Testis (tissue), 3 donors: ENCODE measurements around the gene MCUR1. TPM values are rescaled to one million over a fixed set of nuclear protein-coding genes. Genes with fewer than 3 reads are reported as not detected.
"Not testable (repeated sequence)": the region's sequence is repeated elsewhere in the genome, so short reads cannot be mapped to it uniquely, and the experiment has no call there.

ENCODE experiments used
- DNase-seq: peaks from one replicate; pipeline ENCODE4 v3.0.0-alpha.2; 2019
- H3K27ac ChIP-seq, 2 donors: fragments of 200-600 bp; sonication (generic); one replicate each; pipeline ENCODE4 v1.5.1; 2019
- H3K27me3 ChIP-seq: fragments of 200-600 bp; sonication (generic); one replicate; pipeline ENCODE4 v1.5.1; 2019
- H3K36me3 ChIP-seq: fragments of 200-600 bp; sonication (generic); one replicate; pipeline ENCODE4 v1.5.1; 2017; ENCODE audit warnings: low read depth; ENCODE audit errors: missing control alignments
- H3K4me1 ChIP-seq: fragments of 200-600 bp; sonication (generic); one replicate; pipeline ENCODE4 v1.5.1; 2019
- H3K4me3 ChIP-seq, 2 donors: fragments of 200-600 bp; sonication (generic); one replicate each; pipeline ENCODE4 v1.5.1; 2017 to 2019
- H3K9me3 ChIP-seq: fragments of 200-600 bp; sonication (generic); one replicate; pipeline ENCODE4 v1.5.1; 2017
- CTCF ChIP-seq, 3 experiments: fragments of 450-650 bp in 2 of 3; fragments of 200-600 bp in 1 of 3; sonication (generic) in 1 of 3; IDR thresholded peaks; one replicate each; pipeline ENCODE4 v1.5.1; 2016 to 2019; ENCODE audit warnings: antibody characterized with exemption in 3 of 3, mild to moderate bottlenecking in 2 of 3, moderate library complexity in 1 of 3
- POLR2A ChIP-seq: fragments of 450-650 bp; IDR thresholded peaks from one replicate; pipeline ENCODE4 v1.6.1; 2017; ENCODE audit warnings: antibody characterized with exemption, mild to moderate bottlenecking, moderate library complexity
- WGBS, 2 donors: methylation state at CpG; one replicate each; pipeline ENCODE4 v1.1.5; 2018; 5-methylcytosine and 5-hydroxymethylcytosine counted together
- intact Hi-C: fragments of 100-400 bp; cut with DNase I; formaldehyde crosslinking; loops from one replicate; pipeline ENCODE4 v1.15.1; 2023; ENCODE audit warnings: low total_unique reads
- polyA plus RNA-seq: library from polyadenylated mRNA; stranded (reverse); fragments of 350-450 nt; fragmentation: Illumina TruSeq; extraction: RNeasy Lipid Tissue Mini Kit (QIAGEN cat#74804); gene quantifications from one replicate; pipeline ENCODE4 v1.2.3, GENCODE V29; 2014; ENCODE audit warnings: low read depth, low replicate concordance; ENCODE audit not compliant: insufficient read depth
- total RNA-seq, 2 donors: library from RNA; depleted of rRNA; stranded (reverse); fragments of >200 nt; gene quantifications; one replicate each; pipeline ENCODE4 v1.2.3, GENCODE V29; 2016

Gene MCUR1
- total and polyA plus RNA-seq, 3 donors from 2014 or later, result 12.0 to 18.5 (median 12.8) TPM

GRCh38 chr6:13789746-13790145 is 24.6 kb downstream of the MCUR1 start:
- Histone ChIP-seq H3K27me3 (no peaks in the 10 kb centered on the region), H3K4me3 (no peak overlapping the region), H3K27ac (no peak overlapping the region), H3K4me1 (no peaks in the 10 kb centered on the region), H3K36me3 (no peaks in the 10 kb centered on the region), H3K9me3 (no peaks in the 10 kb centered on the region)
- DNase-seq, result no peak
- TF ChIP-seq POLR2A (no peak), CTCF (IDR thresholded peaks at IDR 0.05) (no peak)
- intact Hi-C loops, result no loop called here
- WGBS, 2 donors, result 83 to 92% methylated on average over 1 of the region's 1 CpG

DNA sequence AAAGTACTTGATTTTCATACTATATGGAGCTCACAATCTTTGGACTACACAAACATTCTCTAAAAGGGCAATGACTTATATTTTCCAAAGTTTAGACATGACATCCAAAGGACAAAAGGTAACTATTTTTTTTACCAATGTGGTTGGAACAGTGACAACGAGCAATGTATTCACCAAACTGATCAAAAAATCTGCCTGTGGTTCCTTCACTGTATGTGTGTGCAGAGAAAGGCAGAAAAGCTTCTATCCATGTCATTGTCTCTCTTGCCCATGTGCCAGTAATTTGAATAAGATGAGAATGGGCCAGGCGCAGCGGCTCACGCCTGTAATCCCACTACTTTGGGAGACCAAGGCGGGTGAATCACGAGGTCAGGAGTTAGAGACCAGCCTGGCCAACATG is 25.5 kb downstream of the MCUR1 start:
- no peak overlapping the region for H3K4me3 ChIP-seq
- H3K36me3 ChIP-seq, result no peaks in the 10 kb centered on the region
- TF ChIP-seq CTCF (IDR thresholded peaks at IDR 0.05), result no peak
- TF ChIP-seq POLR2A, result no peak
- 93% methylated on average over 6 of the region's 6 CpGs for WGBS, 2 donors
- H3K27me3 ChIP-seq, result no peaks in the 10 kb centered on the region
- no peaks in the 10 kb centered on the region for H3K9me3 ChIP-seq
- no peak for DNase-seq
- no peaks in the 10 kb centered on the region for H3K4me1 ChIP-seq
- no peak overlapping the region for H3K27ac ChIP-seq
- intact Hi-C loops, result no loop called here

DNA sequence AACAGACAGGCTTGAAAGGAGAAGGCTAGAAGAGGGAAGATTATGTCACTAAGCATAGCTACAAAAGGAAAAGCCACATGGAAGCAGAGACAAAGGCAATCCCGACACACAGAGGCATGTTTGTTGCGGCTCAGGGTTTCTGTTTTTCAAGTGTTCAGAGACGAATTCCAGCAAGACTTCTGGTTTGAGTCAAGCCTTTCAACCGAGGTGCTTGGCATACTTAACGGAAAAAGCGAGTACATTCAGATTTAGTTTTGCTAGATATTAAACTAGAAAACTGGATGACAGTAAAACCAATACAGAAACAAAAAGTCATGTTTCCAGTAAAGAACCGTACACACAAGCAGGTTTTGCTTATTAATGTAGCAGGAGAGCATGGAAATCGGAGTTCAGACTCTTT is 27.2 kb downstream of the MCUR1 start:
- intact Hi-C loops, result no loop called here
- Histone ChIP-seq H3K4me1 (no peaks in the 10 kb centered on the region), H3K9me3 (no peaks in the 10 kb centered on the region), H3K27me3 (no peaks in the 10 kb centered on the region), H3K4me3 (no peak overlapping the region), H3K36me3 (no peaks in the 10 kb centered on the region), H3K27ac (no peak overlapping the region)
- WGBS, 2 donors, result 52% methylated on average over 8 of the region's 8 CpGs
- no peak for DNase-seq
- TF ChIP-seq POLR2A, result no peak
- no peak for TF ChIP-seq CTCF (IDR thresholded peaks at IDR 0.05)

DNA sequence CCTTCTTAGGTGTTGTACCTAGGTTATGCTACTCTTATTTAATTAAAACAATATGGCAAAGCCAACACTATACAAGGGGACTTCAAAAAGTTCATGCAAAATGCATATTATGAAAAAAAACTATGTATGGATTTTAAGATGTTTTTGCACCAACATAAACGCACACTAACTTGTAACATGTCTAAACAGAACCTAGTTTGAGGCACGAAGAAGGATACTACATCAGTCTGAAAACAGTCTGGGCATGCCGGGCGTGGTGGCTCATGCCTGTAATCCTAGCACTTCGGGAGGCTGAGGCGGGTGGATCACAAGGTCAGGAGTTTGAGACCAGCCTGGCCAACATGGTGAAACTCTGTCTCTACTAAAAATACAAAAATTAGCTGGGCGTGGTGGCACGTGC is 34.2 kb downstream of the MCUR1 start:
- intact Hi-C loops, H3K9me3 ChIP-seq, H3K4me3 ChIP-seq, H3K4me1 ChIP-seq, DNase-seq, H3K27ac ChIP-seq, H3K27me3 ChIP-seq, H3K36me3 ChIP-seq: not testable (repeated sequence)
- WGBS, 2 donors, result 93 to 94% methylated on average over 8 of the region's 8 CpGs

DNA sequence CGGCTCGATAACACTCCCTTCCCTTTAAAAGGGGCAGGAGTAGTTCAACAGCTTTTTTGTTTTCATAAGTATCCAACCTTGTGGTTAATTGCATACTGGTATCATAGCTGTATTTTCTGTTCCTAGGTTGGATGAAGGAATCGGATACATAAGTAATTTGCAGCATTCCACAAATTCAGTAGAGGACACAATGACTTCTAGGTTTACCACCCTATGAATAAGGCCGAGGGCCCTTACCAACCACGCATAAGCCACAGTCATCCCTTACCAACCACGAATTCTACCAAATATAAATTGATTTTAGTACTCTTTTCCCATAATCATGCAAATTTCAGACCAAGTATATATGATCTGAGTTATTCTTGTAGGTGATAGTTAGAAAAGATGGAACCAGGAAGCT is 36.3 kb downstream of the MCUR1 start:
- no peak for TF ChIP-seq POLR2A
- TF ChIP-seq CTCF (IDR thresholded peaks at IDR 0.05), result no peak
- Histone ChIP-seq H3K4me3 (no peak overlapping the region), H3K4me1 (no peaks in the 10 kb centered on the region), H3K27ac (no peak overlapping the region), H3K27me3 (no peaks in the 10 kb centered on the region), H3K9me3 (no peaks in the 10 kb centered on the region), H3K36me3 (no peaks in the 10 kb centered on the region)
- intact Hi-C loops, result no loop called here
- 89 to 90% methylated on average over 6 of the region's 6 CpGs for WGBS, 2 donors
- DNase-seq, result no peak
